Fibroblast of skin of right biceps (primary cell): Measurements from ENCODE around the gene LLPH.

Source experiments
- DNase-seq: peaks from one replicate; pipeline ENCODE4 v3.0.0-alpha.2; 2013

Gene LLPH

GRCh38 chr12:66087365-66087943, 43.1 kb downstream of the LLPH start:
- DNase-seq = peak; percentile 79

- no peak for DNase-seq
These were observed 44.6 kb downstream of the LLPH start for GRCh38 chr12:66085998-66086397.

- no peak for DNase-seq
These were observed 45.3 kb downstream of the LLPH start for GRCh38 chr12:66085213-66085612.

DNA sequence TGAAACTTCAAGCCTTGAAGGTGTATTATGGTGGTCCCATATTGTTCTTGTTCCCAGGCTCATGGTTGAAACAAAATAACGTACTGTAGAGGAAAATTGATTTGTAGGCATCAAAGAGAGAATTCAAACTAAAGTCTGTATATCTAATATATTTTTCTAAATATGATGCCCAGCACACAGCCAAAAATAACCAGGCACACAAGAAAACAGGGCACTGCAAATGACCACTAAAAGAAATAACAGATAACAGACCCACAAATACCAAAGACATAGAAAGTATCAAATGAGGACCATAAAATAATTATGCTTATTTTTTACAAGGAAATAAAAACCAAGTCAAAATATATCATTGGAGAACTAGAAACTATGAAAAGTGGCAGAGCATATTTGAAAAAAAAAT, 46.8 kb downstream of the LLPH start:
- DNase-seq = no peak

DNA sequence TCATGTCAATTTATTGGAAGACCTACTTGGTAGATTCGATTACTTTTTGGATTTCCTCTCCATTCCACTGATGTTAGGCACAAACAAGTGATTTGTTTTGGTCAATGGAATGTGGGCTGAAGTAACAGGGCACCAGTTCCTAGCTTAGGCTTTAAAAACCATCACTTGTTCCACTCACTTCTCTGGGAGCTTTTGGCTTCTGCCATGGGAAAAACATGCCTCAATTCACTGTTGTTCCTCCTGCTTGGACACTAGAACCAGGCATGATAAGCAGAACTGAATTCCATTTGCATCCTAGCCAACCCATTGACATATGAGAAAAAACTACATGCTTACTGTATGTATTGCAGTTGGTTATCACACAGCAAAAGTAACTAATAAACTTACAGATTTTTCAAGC, 47.8 kb downstream of the LLPH start:
- no peak for DNase-seq

DNA sequence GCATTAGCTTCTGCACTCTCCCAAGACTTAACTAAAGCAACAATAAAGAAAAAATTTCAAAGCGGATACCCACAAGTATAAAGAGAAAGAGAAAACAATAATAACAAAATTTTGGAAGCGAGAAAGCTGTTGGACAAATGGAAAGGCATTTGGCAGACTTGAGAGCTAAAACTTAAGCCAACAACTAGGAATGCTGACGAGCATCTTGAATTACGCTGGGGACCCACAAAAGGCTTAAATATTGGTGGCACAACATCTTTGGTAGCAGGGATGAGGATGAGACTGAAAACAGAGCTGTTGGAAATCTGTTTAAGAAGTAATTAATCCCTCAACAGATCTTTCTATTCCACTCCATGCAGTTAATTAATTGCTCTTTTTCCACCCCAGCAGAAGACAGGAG, 49.8 kb downstream of the LLPH start:
- DNase-seq = no peak

DNA sequence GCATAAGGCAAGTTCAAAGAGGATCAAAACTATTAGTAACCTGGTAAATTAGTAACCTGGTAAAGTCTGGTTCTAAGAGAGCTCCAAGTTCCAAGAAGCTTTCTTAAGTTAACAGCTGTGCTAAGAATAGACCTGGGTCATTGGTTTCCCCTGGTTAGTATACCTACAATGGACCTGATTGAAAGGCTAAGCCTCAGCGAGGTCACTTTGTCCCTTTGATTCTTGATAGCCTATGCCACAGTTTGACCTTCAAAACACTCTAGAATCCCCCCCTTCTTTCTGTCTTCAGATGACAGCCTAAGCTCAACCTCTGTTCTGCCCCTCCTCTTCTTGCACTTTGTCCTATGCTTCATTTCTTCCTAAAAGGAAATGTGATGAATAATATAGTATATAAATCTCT, 53.0 kb downstream of the LLPH start:
- DNase-seq = no peak

DNA sequence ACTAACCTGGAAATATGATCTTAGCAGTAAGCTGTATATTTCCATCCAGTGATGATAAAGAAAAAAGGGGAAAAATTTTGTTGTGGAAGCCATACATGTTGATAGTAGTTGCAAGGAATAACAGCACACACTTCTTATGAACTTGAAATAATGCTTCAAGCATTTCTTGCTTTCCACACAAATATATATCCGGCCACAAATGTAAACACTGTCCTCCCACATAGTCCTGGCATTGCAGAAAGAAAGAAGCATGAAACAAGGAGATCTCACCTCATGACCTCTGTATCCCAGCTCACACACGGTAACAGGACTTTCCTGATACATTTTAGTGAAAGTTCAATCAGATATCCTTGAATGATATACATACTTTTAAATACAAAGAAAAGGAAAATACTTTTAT, 56.0 kb downstream of the LLPH start:
- DNase-seq = peak; percentile 11

DNA sequence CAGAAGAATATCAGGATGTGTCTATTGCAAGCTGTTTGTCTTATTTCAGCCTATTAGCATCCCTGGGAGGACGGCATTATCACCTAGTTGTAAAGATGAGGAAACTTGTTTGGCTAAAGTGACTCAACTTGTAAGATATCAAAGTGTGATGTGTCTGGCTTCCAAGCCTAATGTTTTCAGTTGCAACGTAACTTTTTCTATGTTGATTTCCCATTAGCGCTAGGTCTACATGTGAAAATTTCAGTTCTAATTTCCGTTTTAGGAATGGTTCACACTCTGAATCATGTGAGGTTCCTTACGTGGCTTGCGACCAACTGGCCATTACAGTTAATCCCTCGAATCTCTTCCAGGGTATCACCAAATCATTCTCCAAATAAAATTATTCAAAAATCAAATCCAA, 58.0 kb downstream of the LLPH start:
- no peak for DNase-seq

- DNase-seq = no peak
These were observed 58.4 kb downstream of the LLPH start for GRCh38 chr12:66072135-66072534.

DNA sequence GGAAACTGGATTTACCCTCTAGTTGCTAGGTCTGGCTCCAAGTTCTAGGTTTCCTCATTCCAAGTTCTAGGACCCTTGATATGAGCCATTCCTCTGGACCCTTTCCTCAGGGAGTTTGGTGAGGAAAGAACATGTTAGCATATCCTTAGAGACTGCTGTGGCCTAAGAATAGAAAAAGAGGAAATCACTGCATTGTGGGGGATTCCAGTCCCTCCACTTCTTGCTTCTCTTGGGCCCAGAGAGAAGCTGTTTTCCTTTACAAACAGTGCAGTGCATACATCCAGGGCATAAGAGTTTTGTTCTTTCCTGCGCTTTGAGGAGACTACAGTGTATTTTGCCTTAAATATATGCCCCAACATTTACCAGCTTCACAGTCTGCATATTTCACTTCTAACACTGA, 59.0 kb downstream of the LLPH start:
- DNase-seq = no peak

DNA sequence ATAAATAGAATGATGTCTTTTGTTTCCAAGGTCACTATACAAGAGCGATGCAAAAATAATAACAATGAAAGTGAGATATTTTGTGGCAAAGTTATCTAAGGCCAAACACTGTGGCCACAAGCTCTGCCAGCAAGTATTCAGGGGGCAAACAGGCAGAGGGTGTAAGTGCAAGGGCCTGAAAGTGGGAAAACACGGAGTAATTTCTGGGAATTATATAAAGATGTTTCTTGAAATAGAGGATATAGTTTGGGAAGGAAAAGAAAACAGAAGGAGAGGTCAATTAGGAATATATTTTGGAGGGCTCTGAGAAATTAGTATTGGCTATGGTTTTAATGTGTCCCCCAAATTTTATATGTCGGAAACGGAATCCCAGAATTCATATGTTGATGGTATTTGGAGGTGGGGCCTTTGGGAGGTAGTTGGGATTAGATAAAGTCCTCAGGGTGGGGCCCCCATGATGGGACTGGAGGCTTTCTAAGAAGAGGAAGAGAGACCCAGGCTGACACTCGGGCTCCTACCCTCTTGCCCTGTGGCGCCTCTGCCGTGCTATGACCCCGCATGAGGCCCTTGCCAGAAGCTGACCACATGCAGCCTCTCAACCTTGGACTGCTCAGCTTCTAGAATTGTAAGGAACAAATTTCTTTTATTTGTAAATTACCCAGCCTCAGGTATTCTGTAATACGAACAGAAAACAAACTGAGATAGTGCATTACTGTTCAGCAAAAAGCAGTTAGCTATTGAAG, 60.0 kb downstream of the LLPH start:
- DNase-seq = no peak

DNA sequence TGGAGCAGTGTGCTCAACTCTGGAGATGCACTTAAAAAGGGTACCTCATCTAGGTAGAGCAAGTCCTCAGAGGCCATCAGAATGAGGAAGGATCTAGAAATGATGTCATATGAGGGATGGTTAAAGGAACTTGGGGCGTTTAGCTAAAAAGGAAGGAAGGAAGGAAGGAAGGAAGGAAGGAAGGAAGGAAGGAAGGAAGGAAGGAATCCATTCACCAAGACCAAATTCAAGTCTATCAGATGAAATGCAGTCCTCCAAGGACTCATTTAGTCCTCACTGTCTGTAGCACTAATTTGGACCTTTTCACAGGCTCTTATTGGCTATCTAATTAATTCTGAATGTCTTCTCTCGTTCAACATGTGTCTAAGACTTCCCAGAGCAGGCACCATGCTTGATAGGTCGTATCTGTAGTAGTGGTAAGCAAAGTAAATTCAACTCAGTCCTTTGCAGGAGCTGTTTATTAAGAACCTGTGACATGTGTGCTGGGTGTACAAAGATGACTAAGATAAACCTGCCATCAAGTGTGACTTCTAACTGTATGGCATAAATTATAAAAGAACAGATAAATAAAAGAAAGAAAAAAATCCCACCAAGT, 63.5 kb downstream of the LLPH start:
- no peak for DNase-seq
